Uterus (tissue), 2 donors: ENCODE measurements around the gene VAMP2.

Experiments
- CTCF ChIP-seq, 4 experiments: fragments of 200-600 bp in 2 of 4; fragments of 450-650 bp in 2 of 4; sonication (generic) in 2 of 4; IDR thresholded peaks; one replicate each; pipeline ENCODE4 v1.5.1; 2016 to 2019; ENCODE audit warnings: antibody characterized with exemption in 4 of 4, mild to moderate bottlenecking in 2 of 4, moderate library complexity in 1 of 4
- POLR2A ChIP-seq, 2 donors: fragments of 450-650 bp; IDR thresholded peaks; one replicate each; pipeline ENCODE4 v1.6.1; 2016; ENCODE audit warnings: antibody characterized with exemption in 2 of 2, mild to moderate bottlenecking in 1 of 2, moderate library complexity in 1 of 2

- TF ChIP-seq CTCF (IDR thresholded peaks at IDR 0.05) (no peak), POLR2A (IDR thresholded peaks at IDR 0.05) (no peak)
These were observed 42.2 kb upstream of the VAMP2 start for GRCh38 chr17:8204761-8205555.
